Measurements from ENCODE around the gene RALY.
"Not testable (repeated sequence)": the region's sequence is repeated elsewhere in the genome, so short reads cannot be mapped to it uniquely, and the experiment has no call there.

RALY gene

DNA sequence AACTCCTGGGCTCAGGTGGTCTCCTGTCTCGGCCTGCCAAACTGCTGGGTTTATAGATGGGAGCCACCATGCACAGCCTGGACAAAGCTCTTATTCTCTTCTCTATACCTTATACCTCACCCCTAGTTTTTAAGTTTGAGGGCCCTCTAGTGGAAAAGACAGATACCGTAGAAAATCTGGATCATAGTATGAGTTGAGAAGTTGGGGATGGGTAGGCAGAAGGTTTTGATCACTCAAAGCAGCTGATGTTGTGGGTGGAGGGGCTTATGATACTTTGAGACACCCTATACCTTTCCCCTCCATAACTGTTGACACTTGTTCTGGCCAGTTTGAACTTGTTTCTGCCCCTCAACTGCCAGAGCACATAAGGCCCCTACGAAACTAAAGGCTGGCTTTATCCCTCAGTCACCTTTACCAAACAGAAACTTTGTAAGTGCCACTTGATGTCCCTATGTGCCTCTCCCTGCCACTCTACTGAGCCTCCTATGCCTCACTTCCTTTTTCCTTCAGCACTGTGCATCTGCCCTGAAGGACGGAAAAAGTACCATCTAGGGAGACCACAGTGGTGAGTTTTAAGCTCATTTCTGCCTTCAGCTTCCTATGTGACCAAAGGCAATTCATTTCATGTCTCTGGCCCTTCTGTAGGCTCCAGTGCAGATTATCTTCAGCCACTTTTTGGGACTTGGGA is 28.6 kb downstream of the RALY start:
- TF ChIP-seq, protein P1, sequence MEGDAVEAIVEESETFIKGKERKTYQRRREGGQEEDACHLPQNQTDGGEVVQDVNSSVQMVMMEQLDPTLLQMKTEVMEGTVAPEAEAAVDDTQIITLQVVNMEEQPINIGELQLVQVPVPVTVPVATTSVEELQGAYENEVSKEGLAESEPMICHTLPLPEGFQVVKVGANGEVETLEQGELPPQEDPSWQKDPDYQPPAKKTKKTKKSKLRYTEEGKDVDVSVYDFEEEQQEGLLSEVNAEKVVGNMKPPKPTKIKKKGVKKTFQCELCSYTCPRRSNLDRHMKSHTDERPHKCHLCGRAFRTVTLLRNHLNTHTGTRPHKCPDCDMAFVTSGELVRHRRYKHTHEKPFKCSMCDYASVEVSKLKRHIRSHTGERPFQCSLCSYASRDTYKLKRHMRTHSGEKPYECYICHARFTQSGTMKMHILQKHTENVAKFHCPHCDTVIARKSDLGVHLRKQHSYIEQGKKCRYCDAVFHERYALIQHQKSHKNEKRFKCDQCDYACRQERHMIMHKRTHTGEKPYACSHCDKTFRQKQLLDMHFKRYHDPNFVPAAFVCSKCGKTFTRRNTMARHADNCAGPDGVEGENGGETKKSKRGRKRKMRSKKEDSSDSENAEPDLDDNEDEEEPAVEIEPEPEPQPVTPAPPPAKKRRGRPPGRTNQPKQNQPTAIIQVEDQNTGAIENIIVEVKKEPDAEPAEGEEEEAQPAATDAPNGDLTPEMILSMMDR (IDR thresholded peaks at IDR 0.05): no peak
- DNase-seq (ENCODE audit: low spot score): no peak
- Histone ChIP-seq H3K4me3 (no peak overlapping the region), H3K27ac (no peak overlapping the region)

DNA sequence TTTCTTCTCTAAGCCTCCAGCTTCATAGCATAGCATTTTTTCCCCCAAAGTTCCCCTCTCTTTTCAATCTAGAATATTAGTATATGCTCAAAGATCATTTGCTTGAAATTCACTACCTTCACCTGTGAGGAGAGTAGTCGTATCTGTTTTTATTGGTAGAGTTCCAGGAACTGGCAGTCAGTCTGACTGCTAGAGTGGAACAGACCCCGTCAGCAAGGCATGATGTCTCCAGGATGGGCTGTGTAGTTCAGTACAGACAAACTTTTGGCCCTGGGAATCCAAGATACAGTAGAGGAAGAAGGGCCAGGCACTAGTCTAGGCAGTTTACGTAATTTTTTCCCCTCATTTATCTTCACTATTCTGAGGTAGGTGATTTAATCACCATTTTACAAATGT is 29.1 kb downstream of the RALY start:
- DNase-seq (ENCODE audit: low spot score): no peak
- no peak overlapping the region for H3K4me3 ChIP-seq
- TF ChIP-seq, protein P1 (IDR thresholded peaks at IDR 0.05): no peak
- no peak overlapping the region for H3K27ac ChIP-seq

DNA sequence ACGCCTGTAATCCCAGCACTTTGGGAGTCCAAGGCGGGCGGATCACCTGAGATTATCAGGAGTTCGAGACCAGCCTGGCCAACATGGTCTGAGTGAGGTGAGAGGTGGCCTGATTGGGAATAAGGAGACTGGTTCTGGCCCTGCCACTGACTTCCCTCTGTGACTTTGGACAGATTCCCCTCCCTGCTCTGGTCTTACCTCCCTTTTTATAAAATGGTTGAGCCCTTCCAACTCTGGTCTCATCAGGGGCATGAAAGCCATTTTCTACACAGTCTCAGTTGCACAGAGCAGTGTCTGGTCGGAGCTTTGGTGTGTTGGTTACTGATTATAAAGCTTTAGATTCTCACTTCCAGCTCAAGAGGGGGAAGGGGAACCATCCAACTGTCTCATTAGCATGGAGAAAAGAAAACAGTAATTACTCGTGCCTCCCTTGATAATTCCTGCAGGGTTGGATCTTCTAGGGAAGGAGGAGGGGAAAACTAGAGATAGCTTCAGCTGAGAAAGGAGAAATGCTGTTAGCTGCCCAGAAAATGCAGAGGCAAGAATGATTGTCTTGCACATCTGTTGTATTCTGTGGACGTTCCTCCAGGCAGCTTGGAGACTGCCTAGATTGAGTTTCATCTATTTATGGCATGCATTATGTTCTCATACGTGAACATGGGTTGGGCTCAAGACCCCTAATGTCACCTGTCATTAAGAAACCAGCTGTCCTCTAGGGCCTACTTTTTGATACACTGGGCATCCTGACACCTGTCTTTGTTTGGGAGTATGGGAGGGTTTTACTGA is 30.4 kb downstream of the RALY start:
- H3K27ac ChIP-seq: no peak overlapping the region
- no peak overlapping the region for H3K4me3 ChIP-seq
- DNase-seq (ENCODE audit: low spot score): no peak
- TF ChIP-seq, protein P1 (IDR thresholded peaks at IDR 0.05): no peak

DNA sequence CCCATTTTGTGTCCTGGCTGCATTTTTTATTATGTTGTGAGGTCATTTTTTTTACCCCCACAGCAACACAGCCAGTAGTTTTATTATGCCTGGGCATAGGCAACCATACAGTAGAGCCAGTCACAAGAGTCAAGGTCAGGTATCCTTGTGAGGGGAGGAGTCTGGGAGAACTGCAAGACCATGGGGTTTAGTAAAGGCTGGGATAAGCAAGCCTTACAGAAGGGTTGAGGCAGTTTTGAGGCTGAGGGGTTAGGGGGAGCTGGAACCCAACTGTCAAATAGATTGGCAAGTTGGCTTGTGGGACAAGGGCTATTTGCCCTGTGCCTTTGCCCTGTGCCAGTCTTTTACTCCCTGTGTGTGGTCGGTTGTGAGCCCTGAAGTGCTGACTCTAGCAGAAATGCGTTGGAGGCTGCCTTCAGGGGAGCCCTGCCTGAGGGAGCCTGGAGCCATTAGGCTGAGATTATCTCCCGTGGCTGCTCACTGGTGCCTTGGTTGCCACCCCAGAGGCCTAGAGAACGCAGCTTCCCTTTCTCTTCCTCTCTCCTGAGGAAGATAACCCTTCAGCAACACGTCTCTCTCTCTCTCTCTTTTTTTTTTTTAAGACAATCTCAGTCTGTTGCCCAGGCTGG is 31.1 kb downstream of the RALY start:
- H3K4me3 ChIP-seq: no peak overlapping the region
- no peak overlapping the region for H3K27ac ChIP-seq
- TF ChIP-seq, protein P1 (IDR thresholded peaks at IDR 0.05): no peak
- no peak for DNase-seq (ENCODE audit: low spot score)

DNA sequence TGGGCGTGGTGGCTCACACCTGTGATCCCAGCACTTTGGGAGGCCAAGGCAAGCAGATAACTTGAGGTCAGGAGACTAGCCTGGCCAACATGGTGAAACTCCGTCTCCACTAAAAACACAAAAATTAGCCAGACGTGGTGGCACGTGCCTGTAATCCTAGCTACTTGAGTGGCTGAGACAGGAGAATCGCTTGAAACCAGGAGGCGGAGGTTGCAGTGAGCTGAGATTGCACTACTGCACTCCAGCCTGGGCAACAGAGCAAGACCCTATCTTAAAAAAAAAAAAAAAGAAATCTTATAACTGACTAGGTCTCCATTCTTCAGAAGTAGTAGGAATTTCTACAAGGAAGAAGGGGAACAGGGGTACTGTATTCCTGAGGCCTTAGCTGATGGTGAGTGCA is 34.3 kb downstream of the RALY start:
- H3K27ac ChIP-seq; DNase-seq (ENCODE audit: low spot score); H3K4me3 ChIP-seq: not testable (repeated sequence)

DNA sequence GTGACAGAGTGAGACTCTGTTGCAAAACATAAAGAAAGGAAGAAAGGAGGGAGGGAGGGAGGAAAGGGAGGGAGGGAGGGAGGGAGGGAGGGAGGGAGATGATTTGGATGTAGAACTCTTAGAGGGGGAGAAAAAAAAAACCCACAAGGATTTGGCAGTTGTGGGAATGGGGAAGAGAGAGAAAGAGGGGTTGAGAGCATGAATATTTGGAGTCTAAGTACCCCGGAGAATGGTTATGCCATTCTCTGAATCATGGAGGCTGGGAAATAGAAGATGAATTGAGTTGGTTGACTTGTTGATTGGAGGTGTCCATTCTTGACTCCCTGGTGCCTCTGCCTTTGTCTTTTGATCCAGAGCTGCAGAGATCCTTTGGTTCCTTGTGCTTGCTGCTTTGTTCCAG is 35.7 kb downstream of the RALY start:
- no peak for DNase-seq (ENCODE audit: low spot score)
- TF ChIP-seq, protein P1 (IDR thresholded peaks at IDR 0.05): no peak
- no peak overlapping the region for H3K27ac ChIP-seq
- no peak overlapping the region for H3K4me3 ChIP-seq

DNA sequence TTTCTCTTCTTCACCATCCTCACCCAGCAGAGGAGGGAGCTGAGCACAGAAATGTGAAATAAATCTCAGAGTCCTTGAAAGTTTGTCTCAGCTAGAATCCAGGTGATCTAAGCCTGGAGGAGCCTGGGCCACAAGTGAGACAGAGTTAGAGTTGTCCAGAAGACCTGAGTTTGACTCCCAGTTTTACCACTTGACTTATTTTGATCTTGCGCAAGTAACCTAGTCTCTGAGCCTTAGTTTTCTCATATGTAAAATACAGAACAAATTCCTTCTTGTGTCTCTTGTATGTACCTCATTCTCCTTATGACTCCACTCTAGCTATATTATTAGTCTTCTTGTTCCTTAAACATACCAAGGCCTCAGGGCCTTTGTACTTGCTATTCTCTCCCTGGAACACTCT is 36.7 kb downstream of the RALY start:
- DNase-seq (ENCODE audit: low spot score): no peak
- Histone ChIP-seq H3K27ac (no peak overlapping the region), H3K4me3 (no peak overlapping the region)
- TF ChIP-seq, protein P1 (IDR thresholded peaks at IDR 0.05): no peak

Data from coronary artery (tissue), 2 donors.